Putamen (tissue), 1 donor: ENCODE data around the gene DCDC2.
"Not testable (repeated sequence)": the region's sequence is repeated elsewhere in the genome, so short reads cannot be mapped to it uniquely, and the experiment has no call there.

ENCODE experiments used
- DNase-seq: peaks from one replicate; pipeline ENCODE4 v3.0.0-alpha.2; 2016; ENCODE audit warnings: low spot score

DCDC2 gene

DNA sequence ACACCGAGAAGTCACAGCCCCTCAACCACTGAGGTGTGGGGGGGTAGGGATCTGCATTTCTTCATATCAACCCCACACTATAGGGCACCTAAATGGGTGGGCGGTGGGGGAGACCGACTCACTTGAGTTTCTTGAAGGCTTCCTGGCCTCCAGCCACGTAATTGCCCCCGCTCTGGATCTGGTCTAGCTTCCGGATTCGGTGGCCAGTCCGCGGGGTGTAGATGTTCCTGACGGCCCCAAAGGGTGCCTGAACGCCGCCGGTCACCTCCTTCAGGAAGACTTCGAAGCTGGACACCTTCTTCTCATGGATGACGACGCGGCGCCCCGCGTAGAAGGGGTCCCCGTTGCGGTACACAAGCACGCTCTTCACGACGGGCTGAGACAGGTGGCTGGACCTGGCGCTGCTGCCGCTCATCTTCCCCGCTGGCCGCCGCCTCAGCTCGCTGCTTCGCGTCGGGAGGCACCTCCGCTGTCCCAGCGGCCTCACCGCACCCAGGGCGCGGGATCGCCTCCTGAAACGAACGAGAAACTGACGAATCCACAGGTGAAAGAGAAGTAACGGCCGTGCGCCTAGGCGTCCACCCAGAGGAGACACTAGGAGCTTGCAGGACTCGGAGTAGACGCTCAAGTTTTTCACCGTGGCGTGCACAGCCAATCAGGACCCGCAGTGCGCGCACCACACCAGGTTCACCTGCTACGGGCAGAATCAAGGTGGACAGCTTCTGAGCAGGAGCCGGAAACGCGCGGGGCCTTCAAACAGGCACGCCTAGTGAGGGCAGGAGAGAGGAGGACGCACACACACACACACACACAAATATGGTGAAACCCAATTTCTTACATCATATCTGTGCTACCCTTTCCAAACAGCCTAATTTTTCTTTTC is at the start of gene DCDC2:
Gene DCDC2 (minus strand): TSS at position 724 of the 883 bp plus-strand sequence. CDS start 309 bp downstream, at position 415.
- DNase-seq, result no peak

DNA sequence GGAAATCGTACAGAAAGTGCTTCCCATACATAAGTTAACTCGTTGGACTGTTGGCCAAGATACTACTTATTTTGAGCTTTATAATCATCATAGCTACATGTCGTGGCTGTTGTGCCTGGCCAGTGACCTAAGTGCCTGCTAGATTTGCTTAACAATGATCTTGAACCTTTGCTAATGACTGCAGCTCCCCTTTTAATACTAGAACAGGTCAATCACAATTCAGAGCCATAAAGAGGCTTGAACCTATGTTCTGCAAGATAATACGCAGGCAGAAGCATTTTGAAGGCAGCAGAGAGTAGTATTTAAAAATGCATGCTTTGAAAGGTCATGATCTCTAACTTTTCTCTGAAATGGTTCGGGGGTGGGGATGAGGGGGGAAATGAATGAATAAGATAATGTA is 47.4 kb upstream of the DCDC2 start:
- no peak for DNase-seq

DNA sequence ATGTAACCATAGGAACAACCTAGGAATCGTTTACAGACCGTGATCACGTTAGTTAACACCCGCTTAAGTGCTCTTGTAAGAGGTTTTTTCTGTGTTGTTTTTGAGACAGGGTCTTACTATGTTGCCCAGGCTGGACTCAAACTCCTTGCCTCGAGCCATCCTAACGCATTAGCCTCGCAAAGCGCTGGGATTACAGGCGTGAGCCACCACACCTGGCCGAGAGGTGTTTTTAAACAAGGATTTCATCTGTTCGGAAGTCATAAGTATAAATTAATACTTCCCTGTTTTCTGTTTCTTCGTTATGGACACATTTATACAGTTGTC is 45.6 kb upstream of the DCDC2 start:
- no peak for DNase-seq

DNA sequence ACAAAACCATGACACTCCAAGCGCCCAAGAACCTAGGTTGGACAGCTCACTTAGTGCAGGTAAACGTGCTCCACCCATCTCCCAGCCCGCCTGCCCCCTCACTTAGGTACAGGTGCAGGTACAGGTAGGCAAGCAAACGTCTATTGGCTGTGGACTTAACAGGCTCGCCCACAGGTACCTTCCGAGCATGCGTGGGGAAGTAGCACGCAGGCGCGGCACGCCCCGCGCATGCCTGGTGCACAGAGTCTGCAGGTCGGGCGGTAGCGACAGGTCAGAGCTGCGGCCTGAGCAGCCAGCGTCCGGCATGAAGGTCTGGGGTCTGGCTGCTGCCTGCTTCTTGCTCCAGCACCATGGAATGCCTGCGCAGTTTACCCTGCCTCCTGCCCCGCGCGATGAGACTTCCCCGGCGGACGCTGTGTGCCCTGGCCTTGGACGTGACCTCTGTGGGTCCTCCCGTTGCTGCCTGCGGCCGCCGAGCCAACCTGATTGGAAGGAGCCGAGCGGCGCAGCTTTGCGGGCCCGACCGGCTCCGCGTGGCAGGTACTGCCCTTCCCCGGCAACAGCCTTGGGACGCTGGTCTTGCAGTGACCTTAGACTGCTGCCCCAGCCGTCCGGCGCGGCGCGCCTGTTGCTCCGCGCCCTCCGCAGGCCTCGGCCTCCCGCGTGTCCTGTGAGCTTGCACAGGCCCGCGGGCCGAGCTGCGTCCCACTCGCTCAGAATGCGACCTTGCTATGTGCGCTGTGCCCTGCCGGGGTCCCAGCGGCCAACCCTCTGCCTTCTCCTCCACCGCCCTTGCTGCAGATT is 45.0 kb upstream of the DCDC2 start, which contains the start of gene MRS2:
Gene MRS2 (plus strand): TSS at position 240 of the 804 bp plus-strand sequence. CDS start 111 bp downstream, at position 351.
- DNase-seq, result peak; percentile 91

DNA sequence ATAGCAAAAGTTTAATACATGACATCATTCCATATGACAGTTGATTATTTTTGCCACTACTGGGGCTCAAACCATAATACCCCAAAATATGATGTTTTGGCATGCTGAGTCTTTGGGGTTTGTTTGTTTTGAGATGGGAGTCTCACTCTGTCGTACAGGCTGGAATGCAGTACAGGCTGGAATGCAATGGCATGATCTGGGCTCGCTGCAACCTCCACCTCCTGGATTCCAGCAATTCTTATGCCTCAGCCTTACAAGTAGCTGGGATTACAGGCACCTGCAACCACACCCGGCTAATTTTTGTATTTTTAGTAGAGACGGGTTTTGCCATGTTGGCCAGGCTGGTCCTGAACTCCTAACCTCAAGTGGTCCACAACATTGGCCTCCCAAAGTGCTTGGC is 43.6 kb upstream of the DCDC2 start:
- DNase-seq, result no peak

DNA sequence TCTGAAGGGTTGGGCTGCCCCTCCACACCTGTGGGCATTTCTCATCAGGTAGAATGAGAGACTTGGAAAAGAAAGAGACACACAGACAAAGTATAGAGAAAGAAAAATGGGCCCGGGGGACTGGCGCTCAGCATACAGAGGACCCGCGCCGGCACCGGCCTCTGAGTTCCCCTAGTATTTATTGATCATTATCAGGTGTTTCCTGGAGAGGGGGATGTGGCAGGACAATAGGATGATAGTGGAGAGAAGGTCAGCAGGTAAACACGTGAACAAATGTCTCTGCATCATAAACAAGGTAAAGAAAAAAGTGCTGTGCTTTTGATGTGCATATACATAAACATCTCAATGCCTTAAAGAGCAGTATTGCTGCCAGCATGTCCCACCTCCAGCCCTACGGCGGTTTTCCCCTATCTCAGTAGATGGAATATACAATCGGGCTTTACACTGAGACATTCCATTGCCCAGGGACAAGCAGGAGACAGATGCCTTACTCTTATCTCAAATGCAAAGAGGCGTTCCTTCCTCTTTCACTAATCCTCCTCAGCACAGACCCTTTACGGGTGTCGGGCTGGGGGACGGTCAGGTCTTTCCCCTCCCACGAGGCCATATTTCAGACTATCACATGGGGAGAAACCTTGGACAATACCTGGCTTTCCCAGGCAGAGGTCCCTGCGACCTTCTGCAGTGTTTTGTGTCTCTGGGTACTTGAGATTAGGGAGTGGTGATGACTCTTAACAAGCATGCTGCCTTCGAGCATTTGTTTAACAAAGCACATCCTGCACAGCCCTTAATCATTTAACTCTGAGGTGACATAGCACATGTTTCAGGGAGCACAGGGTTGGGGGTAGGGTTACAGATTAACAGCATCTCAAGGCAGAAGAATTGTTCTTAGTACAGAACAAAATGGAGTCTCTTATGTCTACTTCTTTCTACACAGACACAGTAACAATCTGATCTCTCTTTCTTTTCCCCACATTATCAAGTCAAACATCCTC is 42.5 kb upstream of the DCDC2 start:
- DNase-seq, result not testable (repeated sequence)

DNA sequence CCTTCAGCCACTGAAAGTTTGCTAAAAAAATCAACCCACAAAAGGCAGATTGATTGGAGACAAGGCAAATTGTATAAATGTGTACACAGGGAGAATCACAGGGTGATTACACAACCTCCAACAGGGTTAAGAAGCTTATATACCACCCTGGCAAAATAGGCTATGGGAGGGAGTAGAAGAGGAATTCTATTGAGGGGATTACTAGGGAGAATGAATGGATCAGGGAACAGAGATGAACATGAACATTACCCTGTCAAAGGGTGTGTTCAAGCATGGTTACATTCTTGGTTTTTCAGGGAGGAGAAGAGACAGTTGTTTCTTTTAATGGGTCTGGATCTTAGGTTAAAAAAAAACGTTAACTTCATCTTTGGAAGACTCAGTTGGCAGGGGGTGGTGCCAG is 39.8 kb upstream of the DCDC2 start:
- DNase-seq, result no peak

DNA sequence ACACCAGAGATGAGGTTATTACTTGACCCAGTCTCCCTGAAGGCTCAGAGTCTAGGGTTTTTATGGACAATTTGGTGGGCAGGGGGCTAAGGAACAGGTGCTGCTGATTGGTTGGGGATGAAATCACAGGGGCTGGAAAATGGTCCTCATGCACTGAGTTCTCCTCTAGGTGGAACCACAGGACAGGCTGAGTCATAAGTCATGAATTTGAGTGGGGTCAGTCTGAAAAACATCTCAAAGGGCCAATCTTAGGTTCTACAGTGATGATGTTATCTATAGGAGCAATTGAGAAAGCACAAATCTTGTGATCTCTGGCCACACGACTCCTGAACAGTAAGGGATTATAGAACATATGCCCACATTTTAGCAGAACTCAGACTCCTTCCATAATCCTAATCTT is 39.0 kb upstream of the DCDC2 start:
- DNase-seq, result no peak

DNA sequence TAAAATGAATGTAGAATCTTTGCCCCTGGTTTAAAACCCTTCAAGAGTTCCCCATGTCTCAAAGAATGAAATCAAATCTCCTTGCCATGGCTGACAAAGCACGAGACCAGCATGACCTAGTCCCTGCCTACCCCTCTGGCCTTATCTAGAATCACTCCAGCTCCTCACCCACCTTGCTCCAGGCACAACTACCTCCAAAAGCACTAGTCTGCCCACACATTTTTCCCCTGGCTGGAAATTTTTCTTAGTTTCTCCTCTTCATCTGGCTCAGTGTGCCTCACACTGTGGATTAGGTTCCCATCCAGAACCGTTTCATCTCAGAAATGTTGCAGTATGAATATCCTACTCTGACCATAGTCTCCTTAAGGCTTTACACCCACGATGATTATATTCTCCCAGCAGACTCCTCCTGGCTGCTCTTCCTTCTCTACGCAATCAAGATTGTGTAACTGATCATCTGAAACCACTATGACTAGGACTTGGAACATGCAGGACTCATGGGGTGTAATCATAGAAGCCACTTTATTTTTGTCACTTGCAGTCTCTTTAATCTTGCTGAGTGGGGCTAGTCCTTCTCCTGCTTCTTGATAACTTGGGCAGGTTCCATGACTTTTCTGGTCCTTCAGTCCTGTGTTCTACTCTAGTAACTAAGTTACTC is 37.0 kb upstream of the DCDC2 start:
- DNase-seq, result no peak

DNA sequence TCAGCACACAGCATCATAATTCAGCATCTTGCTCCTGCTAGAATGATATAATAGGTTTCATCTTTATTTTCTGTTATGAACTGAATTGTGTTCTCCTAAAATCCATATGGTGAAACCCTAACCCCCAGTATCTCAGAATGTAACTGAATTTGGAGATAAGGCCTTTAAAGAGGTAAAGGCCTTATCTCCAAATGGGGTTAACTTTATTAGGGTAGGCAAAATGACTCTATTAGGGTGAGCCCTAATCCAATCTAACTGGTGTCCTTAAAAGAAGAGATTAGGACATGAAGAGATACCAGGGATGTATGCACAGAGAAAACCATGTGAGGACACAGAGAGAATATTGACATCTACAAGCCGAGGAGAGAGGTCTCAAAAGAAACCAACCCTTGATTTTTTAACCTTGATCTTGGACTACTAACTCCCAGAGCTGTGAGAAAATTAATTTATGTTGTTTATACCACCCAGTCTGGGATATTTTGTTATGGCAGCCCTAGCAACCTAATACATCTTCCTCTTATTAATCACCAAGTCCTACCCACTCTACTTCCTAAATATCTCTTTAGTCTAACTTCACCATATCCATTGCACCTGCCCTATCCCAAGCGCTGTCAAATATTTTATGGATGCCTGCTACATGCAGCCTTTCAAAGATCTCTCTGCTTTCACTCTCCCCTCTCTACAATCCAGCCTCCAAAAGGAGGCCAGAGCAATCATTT is 36.4 kb upstream of the DCDC2 start:
- no peak for DNase-seq

DNA sequence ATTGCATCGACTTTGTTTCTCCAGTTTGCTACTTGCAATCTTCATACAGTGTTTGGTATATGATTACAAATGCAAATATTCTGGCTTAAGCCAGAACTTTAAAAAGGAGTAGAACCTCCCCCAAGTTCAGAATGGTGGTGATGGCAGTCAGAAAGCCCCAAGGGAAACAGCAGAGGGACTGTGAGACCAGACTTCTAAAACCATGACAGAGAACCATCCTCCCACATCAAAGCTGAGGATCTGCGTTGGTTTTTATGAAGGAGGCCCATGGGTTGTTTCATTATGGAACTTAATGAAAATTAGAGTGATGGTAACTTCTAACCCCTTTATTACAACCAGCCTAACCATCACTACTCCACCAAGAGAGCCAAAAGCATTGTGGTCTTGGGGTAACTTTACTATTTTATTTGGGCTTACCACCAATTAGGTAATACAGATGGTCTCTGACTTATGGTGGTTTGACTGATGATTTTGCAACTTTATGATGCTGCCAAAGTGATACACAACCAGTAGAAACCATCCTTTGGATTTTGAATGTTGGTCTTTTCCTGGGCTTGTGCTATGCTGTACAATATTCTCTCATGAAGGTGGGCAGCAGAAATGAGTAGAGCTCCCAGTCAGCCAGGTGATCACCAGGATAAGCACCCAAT is 34.0 kb upstream of the DCDC2 start:
- no peak for DNase-seq

DNA sequence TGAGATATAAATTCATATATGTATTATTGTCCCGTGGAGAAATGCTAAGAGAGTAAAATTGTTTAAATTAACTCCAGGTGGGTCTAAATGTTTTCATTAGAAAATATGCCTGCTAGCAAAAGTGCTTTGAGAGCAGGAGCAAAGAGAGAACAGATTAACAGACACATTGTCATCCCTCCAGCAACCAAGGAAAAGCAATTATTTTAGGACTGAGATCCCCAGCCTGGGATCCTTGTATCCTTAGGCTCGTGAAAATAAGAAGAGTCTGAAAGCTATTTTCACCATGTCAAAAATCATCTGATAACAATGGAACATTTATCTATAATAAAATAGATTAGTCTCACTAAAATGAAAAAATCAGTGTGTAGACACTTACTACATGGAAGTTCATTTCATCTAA is 33.3 kb upstream of the DCDC2 start:
- DNase-seq, result no peak

DNA sequence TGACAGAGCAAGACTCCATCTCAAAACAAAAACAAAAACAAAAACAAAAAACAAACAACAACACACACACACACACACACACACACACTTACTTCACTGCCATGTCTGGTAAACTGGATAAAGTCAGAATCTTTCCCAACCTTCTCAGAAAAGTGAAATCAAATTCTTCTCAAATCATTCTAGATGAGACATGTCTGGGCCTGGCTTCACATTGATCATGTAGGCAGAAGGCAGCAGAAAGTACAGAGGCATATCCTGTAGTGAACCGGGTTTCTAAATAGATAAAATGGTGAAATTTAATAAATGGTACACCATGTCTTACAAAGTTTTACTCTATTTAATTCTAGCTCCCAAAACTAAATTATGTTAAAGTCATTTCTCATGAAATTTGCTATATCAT is 30.0 kb upstream of the DCDC2 start:
- no peak for DNase-seq

DNA sequence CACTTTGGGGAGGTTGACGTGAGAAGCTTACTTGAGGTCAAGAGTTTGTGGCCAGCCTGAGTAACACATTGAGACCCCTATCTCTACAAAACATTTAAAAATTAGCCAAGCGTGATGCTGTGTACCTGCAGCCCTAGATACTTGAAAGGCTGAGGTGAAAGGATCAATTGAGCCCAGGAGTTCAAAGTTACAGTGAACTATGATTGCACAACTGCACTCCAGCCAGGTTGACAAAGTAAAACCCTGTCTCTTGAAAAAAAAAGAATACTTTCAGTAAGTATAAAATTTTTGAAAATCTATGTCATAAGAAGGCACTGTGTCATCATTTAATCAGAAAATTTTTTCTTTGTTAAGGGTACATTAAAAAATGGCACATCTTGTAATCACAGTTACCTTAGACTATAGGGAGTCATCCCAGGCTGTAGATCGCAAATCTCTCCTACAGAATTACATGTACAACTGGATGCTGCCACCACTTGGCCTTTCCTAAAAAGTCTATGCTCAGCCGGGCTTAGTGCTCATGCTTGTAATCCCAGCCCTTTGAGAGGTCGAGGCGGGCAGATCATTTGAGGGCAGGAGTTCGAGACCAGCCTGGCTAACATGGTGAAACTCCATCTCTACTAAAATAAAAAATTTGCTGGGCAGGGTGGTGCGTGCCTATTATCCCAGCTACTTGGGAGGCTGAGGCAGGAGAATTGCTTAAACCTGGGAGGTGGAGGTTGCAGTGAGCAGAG is 27.8 kb upstream of the DCDC2 start:
- no peak for DNase-seq

DNA sequence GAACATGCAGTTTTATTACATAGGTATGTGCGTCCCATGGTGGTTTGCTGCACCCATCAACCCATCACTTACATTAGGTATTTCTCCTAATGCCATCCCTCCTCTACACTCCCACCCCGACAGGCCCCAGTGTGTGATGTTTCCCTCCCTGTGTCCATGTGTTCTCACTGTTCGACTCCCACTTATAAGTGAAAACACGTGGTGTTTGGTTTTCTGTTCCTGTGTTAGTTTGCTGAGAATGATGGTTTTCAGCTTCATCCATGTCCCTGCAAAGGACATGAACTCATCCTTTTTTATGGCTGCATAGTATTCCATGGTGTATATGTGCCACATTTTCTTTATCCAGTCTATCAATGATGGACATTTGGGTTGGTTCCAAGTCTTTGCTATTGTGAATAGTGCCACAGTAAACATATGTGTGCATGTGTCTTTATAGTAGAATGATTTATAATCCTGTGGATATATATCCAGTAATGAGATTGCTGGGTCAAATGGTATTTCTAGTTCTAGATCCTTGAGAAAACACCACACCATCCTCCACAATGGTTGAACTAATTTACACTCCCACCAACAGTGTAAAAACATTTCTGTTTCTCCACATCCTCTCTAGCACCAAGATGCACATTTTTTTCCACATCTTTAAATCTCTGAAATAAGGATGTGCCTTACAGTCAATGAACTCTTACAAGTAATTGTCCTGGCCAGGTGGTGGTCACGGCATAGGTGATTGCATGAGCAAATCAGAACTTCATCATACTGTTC is 26.7 kb upstream of the DCDC2 start:
- DNase-seq, result not testable (repeated sequence)

DNA sequence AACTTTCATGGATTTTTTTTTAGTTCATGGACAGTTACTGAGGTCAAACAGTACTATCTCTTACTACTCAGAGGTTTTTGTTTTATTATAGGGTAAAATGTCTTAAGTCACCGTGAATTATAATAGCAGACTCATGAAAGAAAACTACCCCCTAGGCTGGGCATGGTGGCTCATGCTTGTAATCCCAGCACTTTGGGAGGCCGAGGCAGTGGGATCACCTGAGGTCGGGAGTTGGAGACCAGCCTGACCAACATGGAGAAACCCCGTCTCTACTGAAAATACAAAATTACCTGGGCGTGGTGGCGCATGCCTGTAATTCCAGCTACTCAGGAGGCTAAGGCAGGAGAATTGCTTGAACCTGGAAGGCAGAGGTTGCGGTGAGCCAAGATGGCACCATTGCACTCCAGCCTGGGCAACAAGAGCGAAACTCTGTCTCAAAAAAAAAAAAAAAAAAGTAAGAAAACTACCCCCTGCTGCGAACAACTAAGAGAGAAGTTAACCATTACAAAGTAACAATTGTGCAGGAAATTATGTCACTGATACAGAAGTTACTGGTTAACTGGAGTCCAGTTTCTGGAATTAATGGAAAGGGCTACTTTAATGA is 25.1 kb upstream of the DCDC2 start:
- not testable (repeated sequence) for DNase-seq

DNA sequence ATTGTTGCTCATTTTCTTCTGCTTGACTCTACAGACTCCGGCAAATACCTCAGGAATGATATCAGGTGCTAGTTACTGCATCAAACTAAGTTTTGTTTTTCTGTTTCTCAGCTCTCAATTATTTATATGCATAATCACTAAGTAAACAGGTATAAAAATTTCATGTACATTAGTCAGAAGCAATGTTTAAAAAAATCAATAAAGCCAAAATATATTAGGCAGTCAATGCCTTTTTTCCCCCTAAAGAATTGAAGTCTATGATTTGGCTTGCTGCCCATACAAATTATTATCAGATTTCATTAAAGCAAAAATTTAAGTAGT is 24.3 kb upstream of the DCDC2 start:
- no peak for DNase-seq

DNA sequence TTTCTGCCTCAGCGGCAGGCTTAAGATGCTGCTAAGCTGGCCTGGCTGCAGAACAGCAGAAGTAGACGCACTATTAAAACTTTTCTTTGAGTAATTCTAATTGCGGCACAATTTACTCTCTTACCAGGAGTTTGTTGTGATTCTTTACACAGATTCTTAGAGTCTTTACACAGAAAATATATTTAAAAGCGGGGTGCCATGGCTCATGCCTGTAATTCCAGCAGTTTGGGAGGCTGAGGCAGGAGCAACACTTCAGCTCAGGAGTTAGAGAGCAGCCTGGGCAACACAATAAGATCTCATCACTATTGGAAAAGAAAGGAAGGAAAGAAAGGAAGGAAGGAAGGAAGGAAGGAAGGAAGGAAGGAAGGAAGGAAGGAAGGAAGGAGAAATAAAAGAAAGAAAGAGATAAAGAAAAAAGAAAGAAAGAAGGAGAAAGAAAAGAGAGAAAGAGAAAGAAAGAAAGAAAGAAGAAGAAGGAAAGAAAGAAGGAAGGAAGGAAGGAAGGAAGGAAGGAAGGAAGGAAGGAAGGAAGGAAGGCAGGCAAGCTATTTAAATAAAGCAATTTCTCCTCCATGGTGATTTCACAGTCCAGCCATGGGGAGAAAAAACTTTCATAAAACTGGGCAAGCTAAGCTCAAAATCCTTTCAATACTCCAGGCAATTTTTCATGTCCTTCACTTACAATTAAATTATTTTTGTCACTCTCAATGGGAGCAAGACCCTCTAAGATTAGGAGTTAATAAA is 23.8 kb upstream of the DCDC2 start:
- DNase-seq, result no peak
